Suprapubic skin (tissue), 3 donors: ENCODE measurements around the gene CIAO1.

Experiments used
- POLR2A ChIP-seq, 2 donors: fragments of 450-650 bp; IDR thresholded peaks; one replicate each; pipeline ENCODE4 v1.6.1; 2017; ENCODE audit warnings: antibody characterized with exemption in 2 of 2, mild to moderate bottlenecking in 2 of 2, moderate library complexity in 2 of 2
- TF ChIP-seq, protein P1 (sequence below), 2 donors: fragments of 200-600 bp in 1 of 2; fragments of 450-650 bp in 1 of 2; sonication (generic) in 1 of 2; IDR thresholded peaks; one replicate each; pipeline ENCODE4 v1.5.1; 2016 to 2019; ENCODE audit warnings: antibody characterized with exemption in 2 of 2, mild to moderate bottlenecking in 1 of 2, moderate library complexity in 1 of 2

DNA sequence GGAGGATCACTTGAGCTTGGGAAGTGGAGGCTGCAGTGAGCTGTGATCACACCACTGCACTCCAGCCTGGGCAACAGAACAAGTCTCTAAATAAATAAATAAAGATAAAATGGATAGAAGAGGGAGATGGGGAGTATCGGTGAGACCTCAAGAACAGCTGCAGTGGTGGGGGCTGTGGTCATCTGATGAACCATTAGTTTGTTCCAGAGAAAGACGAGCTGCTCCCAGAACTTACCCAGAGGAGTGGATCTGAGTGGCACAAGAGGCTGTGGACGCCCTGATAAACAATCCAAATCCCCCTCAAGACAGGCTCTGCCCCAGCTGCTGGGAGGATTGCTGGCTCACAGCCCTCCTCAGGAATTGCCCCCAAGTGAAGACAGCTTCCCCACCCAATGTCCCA lies 26.9 kb upstream of the CIAO1 start:
- TF ChIP-seq, protein P1, sequence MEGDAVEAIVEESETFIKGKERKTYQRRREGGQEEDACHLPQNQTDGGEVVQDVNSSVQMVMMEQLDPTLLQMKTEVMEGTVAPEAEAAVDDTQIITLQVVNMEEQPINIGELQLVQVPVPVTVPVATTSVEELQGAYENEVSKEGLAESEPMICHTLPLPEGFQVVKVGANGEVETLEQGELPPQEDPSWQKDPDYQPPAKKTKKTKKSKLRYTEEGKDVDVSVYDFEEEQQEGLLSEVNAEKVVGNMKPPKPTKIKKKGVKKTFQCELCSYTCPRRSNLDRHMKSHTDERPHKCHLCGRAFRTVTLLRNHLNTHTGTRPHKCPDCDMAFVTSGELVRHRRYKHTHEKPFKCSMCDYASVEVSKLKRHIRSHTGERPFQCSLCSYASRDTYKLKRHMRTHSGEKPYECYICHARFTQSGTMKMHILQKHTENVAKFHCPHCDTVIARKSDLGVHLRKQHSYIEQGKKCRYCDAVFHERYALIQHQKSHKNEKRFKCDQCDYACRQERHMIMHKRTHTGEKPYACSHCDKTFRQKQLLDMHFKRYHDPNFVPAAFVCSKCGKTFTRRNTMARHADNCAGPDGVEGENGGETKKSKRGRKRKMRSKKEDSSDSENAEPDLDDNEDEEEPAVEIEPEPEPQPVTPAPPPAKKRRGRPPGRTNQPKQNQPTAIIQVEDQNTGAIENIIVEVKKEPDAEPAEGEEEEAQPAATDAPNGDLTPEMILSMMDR (IDR thresholded peaks at IDR 0.05), result no peak
- TF ChIP-seq POLR2A (IDR thresholded peaks at IDR 0.05), result no peak
